ENCODE results near the gene DDAH2. TPM values are rescaled to one million over a fixed set of nuclear protein-coding genes. Genes with fewer than 3 reads are reported as not detected.

The DDAH2 gene
- total and polyA plus RNA-seq, 2 experiments from 2014 or later = 76.6 to 77.7 TPM

DNA sequence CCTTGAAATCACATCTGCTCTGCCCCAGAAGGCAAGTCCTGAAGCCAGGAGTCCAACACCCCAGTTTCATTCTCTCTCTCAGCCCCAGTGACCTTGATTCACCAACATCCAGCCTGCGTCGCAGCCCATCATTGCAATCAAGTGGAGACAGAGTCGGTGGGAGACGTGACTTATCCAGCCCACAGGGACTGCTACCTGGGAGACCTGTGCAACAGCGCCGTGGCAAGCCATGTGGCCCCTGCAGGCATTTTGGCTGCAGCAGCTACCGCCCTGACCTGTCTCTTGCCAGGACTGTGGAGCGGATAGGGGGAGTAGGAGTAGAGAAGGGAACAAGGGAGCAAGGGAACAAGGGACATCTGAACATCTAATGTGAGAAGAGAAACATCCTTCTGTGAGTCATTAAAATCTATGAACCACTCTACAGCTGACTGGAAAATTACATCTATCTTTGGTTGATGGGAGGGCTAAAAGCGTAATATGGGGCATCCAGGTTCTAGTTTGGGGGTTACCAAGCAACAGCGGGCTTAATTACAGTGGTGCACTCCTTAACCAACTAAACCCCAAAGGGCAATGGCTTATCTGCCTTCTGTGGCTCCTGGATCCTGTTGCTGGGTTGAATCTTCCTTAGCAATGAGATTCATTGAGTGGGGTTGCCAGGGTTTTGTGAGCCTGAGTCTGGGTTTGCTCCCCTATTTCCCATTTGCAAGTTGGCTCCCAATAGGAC lies 11.4 kb downstream of the DDAH2 start:
- 59 to 61% methylated on average over 10 of the region's 10 CpGs for WGBS, 2 experiments (ENCODE audit: low coverage in 1 of 2, low lambda C conversion rate in 2 of 2, missing lambda C conversion rate in 2 of 2)
- in situ Hi-C loops (cut with MboI) = no loop called here
- H3K4me2 ChIP-seq (ENCODE audit: unreplicated experiment) = no peak overlapping the region
- no peak overlapping the region for H2AFZ ChIP-seq
- no peaks in the 10 kb centered on the region for H3K27me3 ChIP-seq (replicated peaks; ENCODE audit: insufficient read depth)
- H3K79me2 ChIP-seq (ENCODE audit: insufficient read depth) = no peaks in the 10 kb centered on the region
- no peaks in the 10 kb centered on the region for H3K9me2 ChIP-seq (ENCODE audit: insufficient read depth)
- DNase-seq = no peak
- no peaks in the 10 kb centered on the region for H4K20me1 ChIP-seq (ENCODE audit: insufficient read depth)
- no peak overlapping the region for H3K9ac ChIP-seq
- H3K9me3 ChIP-seq (ENCODE audit: low read depth) = no peaks in the 10 kb centered on the region
- no peak overlapping the region for H3K4me3 ChIP-seq
- no peak overlapping the region for H3K27ac ChIP-seq
- no peaks in the 10 kb centered on the region for H3K36me3 ChIP-seq (ENCODE audit: low read depth)
- no peaks in the 10 kb centered on the region for H3K4me1 ChIP-seq (ENCODE audit: insufficient read depth)
- no peaks in the 10 kb centered on the region for H3F3A ChIP-seq (ENCODE audit: insufficient read depth)
- TF ChIP-seq EZH2phosphoT487 (IDR thresholded peaks at IDR 0.05; ENCODE audit: insufficient read depth, low read depth) (no peak), EZH2 (IDR thresholded peaks at IDR 0.05; ENCODE audit: insufficient read depth, poor library complexity, severe bottlenecking) (no peak)

DNA sequence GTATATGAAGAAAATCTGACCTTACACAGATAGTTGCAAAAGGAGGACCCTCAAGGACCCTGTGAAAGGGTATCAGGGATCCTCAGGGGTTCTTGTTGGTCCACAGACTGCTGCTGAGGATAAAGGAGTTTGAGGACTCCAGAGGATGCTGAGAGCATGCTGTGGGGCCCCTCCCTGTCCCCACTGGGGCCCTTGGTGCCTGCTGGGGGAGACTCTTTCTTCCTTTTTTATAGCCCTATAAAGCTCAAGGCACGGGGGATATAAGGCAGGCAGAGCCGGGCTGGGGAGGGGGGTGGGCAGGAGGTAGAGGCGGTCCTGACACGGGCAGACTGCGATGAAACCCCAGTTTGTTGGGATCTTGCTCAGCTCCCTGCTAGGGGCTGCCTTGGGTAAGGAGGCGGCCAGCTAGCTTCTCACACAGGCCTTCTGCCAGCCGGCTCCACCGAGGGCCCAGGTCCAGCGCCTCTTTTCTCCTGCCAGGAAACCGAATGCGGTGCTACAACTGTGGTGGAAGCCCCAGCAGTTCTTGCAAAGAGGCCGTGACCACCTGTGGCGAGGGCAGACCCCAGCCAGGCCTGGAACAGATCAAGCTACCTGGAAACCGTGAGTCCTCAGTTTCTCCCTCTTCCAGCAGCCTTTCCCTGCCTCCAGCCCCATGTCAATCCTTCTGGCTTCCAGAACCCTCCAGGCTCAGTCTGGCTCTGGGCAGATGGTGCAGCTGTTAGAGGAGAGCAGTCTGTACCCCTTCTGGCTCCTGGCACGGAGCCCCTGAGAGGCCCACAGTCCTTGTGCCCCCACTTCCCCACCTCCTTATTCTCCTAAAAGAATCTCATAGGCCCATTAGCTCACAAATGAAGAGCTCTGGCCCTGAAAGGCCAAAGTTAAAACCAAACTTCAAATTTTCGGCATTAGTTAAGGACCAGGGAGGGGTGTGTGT lies 13.8 kb downstream of the DDAH2 start, which contains the start of gene LY6G6D:
Gene LY6G6D (plus strand): TSS at position 327 of the 937 bp plus-strand sequence. CDS start 8 bp downstream, at position 335.
- no peaks in the 10 kb centered on the region for H3K9me3 ChIP-seq (ENCODE audit: low read depth)
- in situ Hi-C loops (cut with MboI) = no loop called here
- no peaks in the 10 kb centered on the region for H3K9me2 ChIP-seq (ENCODE audit: insufficient read depth)
- H3K4me1 ChIP-seq (ENCODE audit: insufficient read depth) = no peaks in the 10 kb centered on the region
- no peaks in the 10 kb centered on the region for H4K20me1 ChIP-seq (ENCODE audit: insufficient read depth)
- no peak within 1 kb of the TSS for H3K9ac ChIP-seq
- no peak within 1 kb of the TSS for H3K4me2 ChIP-seq (ENCODE audit: unreplicated experiment)
- no peak for DNase-seq
- no peak within 1 kb of the TSS for H3K4me3 ChIP-seq
- H3K27me3 ChIP-seq (replicated peaks; ENCODE audit: insufficient read depth) = no peaks in the 10 kb centered on the region
- H2AFZ ChIP-seq = no peak within 1 kb of the TSS
- no peaks in the 10 kb centered on the region for H3K79me2 ChIP-seq (ENCODE audit: insufficient read depth)
- H3K27ac ChIP-seq = no peak within 1 kb of the TSS
- H3K36me3 ChIP-seq (ENCODE audit: low read depth) = no peaks in the 10 kb centered on the region
- 59 to 60% methylated on average over 12 to 16 of the region's 16 CpGs for WGBS, 2 experiments (ENCODE audit: low coverage in 1 of 2, low lambda C conversion rate in 2 of 2, missing lambda C conversion rate in 2 of 2)
- H3F3A ChIP-seq (ENCODE audit: insufficient read depth) = no peaks in the 10 kb centered on the region
- TF ChIP-seq EZH2 (IDR thresholded peaks at IDR 0.05; ENCODE audit: insufficient read depth, poor library complexity, severe bottlenecking) (no peak), EZH2phosphoT487 (IDR thresholded peaks at IDR 0.05; ENCODE audit: insufficient read depth, low read depth) (no peak)

DNA sequence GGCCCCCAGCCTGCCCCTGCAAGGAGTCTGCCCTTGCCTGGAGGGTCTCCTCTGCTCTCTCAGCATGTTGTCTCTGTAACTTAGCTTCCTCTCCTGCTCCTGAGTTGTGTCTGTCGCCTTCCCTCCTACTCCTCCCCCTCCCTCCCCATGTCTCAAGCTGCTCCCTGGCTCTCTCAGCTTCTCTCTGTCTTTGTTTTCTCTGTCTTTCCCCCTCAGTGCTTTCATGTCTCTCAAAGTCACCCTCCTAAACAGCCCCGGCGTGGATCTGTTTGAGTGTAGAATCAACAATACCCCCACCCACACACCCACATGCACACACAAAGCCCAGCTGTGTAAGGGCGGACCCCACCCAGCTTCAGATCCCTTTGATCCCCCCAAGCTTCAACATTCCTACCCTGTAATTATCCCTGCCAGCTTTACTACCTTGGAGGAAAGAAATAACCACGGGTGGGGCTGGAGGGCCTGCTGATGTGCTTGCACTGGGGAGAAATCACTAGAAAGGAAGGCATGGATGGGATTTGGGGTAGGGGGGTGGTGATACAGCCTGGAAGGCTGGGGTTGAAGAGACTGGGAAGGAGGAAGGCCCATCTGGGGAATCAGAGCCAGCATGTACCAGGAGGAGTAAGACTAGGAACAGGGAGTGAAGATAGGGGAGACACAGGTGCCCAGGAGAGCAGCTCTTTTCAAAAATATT lies 15.0 kb downstream of the DDAH2 start:
- no peaks in the 10 kb centered on the region for H3K4me1 ChIP-seq (ENCODE audit: insufficient read depth)
- no peaks in the 10 kb centered on the region for H3F3A ChIP-seq (ENCODE audit: insufficient read depth)
- no peaks in the 10 kb centered on the region for H3K9me2 ChIP-seq (ENCODE audit: insufficient read depth)
- no peak for DNase-seq
- no peaks in the 10 kb centered on the region for H3K9me3 ChIP-seq (ENCODE audit: low read depth)
- no peaks in the 10 kb centered on the region for H3K27me3 ChIP-seq (replicated peaks; ENCODE audit: insufficient read depth)
- no peak overlapping the region for H2AFZ ChIP-seq
- no peaks in the 10 kb centered on the region for H3K79me2 ChIP-seq (ENCODE audit: insufficient read depth)
- 44 to 50% methylated on average over 5 of the region's 5 CpGs for WGBS, 2 experiments (ENCODE audit: low coverage in 1 of 2, low lambda C conversion rate in 2 of 2, missing lambda C conversion rate in 2 of 2)
- no peak overlapping the region for H3K4me3 ChIP-seq
- H3K4me2 ChIP-seq (ENCODE audit: unreplicated experiment) = no peak overlapping the region
- in situ Hi-C loops (cut with MboI) = no loop called here
- H4K20me1 ChIP-seq (ENCODE audit: insufficient read depth) = no peaks in the 10 kb centered on the region
- TF ChIP-seq EZH2 (IDR thresholded peaks at IDR 0.05; ENCODE audit: insufficient read depth, poor library complexity, severe bottlenecking) = no peak
- no peak for TF ChIP-seq EZH2phosphoT487 (IDR thresholded peaks at IDR 0.05; ENCODE audit: insufficient read depth, low read depth)
- no peak overlapping the region for H3K9ac ChIP-seq
- no peaks in the 10 kb centered on the region for H3K36me3 ChIP-seq (ENCODE audit: low read depth)
- H3K27ac ChIP-seq = no peak overlapping the region

DNA sequence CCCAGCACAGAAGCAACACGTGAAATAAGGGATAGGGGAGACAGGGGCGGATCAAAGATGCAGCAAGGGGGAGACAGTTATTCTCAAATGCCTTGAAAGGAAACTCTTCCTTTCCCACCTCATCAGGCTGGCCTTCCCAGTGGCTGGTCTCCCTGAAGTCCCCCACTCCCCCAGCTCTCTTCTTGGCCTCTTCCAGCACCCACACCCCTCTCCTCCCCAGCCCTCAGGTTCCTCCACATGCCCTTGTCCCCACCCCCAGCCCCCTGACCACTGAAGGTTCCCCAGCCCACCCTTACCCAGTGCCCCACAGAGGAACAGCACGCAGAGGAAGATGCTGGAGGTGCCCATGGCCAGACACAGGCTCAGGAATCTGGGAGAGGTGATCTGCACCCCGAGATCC lies 15.6 kb downstream of the DDAH2 start:
- Histone ChIP-seq H3K36me3 (ENCODE audit: low read depth) (no peaks in the 10 kb centered on the region), H3K9me2 (ENCODE audit: insufficient read depth) (no peaks in the 10 kb centered on the region), H4K20me1 (ENCODE audit: insufficient read depth) (no peaks in the 10 kb centered on the region), H3K27me3 (replicated peaks; ENCODE audit: insufficient read depth) (no peaks in the 10 kb centered on the region), H3K79me2 (ENCODE audit: insufficient read depth) (no peaks in the 10 kb centered on the region), H3K4me1 (ENCODE audit: insufficient read depth) (no peaks in the 10 kb centered on the region), H3K4me3 (no peak overlapping the region), H3K27ac (no peak overlapping the region), H3K9me3 (ENCODE audit: low read depth) (no peaks in the 10 kb centered on the region), H2AFZ (no peak overlapping the region), H3F3A (ENCODE audit: insufficient read depth) (no peaks in the 10 kb centered on the region), H3K4me2 (ENCODE audit: unreplicated experiment) (no peak overlapping the region), H3K9ac (no peak overlapping the region)
- 68 to 78% methylated on average over 4 of the region's 4 CpGs for WGBS, 2 experiments (ENCODE audit: low coverage in 1 of 2, low lambda C conversion rate in 2 of 2, missing lambda C conversion rate in 2 of 2)
- no peak for DNase-seq
- TF ChIP-seq EZH2 (IDR thresholded peaks at IDR 0.05; ENCODE audit: insufficient read depth, poor library complexity, severe bottlenecking) (no peak), EZH2phosphoT487 (IDR thresholded peaks at IDR 0.05; ENCODE audit: insufficient read depth, low read depth) (no peak)
- in situ Hi-C loops (cut with MboI) = no loop called here
